ENCODE results near the gene MAPKAPK5. TPM values are rescaled to one million over a fixed set of nuclear protein-coding genes. Genes with fewer than 3 reads are reported as not detected.

The MAPKAPK5 gene
- total RNA-seq, 1 donor from 2014 or later = 70.8 TPM

GRCh38 chr12:111838353-111838752, 3.7 kb upstream of the MAPKAPK5 start:
- Histone ChIP-seq H3K4me1 (peaks cover 13% of the 10 kb centered on the region), H3K27ac (no peak overlapping the region), H3K4me2 (no peak overlapping the region), H3K9me3 (ENCODE audit: low read depth) (no peaks in the 10 kb centered on the region), H3F3A (ENCODE audit: low read depth) (peaks cover 18% of the 10 kb centered on the region), H3K79me2 (ENCODE audit: low read depth) (peaks cover 39% of the 10 kb centered on the region), H2AFZ (replicated peaks) (no peak overlapping the region), H3K27me3 (no peaks in the 10 kb centered on the region), H3K4me3 (no peak overlapping the region), H4K20me1 (ENCODE audit: low read depth) (peaks cover 2% of the 10 kb centered on the region), H3K36me3 (no peaks in the 10 kb centered on the region), H3K9ac (no peak overlapping the region)
- H3K27me3 Mint-ChIP-seq (ENCODE audit: insufficient read depth, low read depth) = peaks cover 9% of the 10 kb centered on the region
- TF ChIP-seq, protein P1, sequence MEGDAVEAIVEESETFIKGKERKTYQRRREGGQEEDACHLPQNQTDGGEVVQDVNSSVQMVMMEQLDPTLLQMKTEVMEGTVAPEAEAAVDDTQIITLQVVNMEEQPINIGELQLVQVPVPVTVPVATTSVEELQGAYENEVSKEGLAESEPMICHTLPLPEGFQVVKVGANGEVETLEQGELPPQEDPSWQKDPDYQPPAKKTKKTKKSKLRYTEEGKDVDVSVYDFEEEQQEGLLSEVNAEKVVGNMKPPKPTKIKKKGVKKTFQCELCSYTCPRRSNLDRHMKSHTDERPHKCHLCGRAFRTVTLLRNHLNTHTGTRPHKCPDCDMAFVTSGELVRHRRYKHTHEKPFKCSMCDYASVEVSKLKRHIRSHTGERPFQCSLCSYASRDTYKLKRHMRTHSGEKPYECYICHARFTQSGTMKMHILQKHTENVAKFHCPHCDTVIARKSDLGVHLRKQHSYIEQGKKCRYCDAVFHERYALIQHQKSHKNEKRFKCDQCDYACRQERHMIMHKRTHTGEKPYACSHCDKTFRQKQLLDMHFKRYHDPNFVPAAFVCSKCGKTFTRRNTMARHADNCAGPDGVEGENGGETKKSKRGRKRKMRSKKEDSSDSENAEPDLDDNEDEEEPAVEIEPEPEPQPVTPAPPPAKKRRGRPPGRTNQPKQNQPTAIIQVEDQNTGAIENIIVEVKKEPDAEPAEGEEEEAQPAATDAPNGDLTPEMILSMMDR (IDR thresholded peaks at IDR 0.05) = no peak
- TF ChIP-seq EZH2phosphoT487 (IDR thresholded peaks at IDR 0.05) (no peak), EZH2 (IDR thresholded peaks at IDR 0.05) (no peak)
- no peak overlapping the region for H3K27ac Mint-ChIP-seq
- H3K9me3 Mint-ChIP-seq = peaks cover 2% of the 10 kb centered on the region
- H3K4me1 Mint-ChIP-seq = peaks cover 24% of the 10 kb centered on the region
- no peak for DNase-seq (ENCODE audit: low spot score)
- H3K36me3 Mint-ChIP-seq = peaks cover 6% of the 10 kb centered on the region
- peak overlapping the region; percentile 5 for H3K4me3 Mint-ChIP-seq

DNA sequence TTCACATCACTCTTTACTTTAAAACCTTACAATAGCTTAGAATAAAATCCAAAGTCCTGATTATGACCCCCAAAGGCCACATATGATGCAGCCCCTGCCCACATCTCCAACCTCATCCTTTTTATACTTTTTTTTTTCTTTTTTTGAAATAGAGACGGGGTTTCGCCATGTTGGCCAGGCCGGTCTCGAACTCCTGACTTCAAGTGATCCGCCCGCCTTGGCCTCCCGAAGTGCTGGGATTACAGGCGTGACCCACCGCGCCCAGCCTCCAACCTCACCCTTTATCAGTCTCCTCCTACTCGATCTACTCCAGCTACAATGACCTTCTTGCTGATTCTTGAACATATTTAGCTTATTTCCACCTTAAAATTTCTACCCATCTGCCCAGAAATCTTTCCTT, 1.2 kb upstream of the MAPKAPK5 start:
- Mint-ChIP-seq H3K27ac (peak overlapping the region; percentile 100), H3K36me3 (peaks cover 11% of the 10 kb centered on the region), H3K9me3 (peaks cover 2% of the 10 kb centered on the region), H3K4me3 (peak overlapping the region; percentile 99), H3K4me1 (peaks cover 31% of the 10 kb centered on the region), H3K27me3 (ENCODE audit: insufficient read depth, low read depth) (peaks cover 7% of the 10 kb centered on the region)
- Histone ChIP-seq H4K20me1 (ENCODE audit: low read depth) (peaks cover 16% of the 10 kb centered on the region), H3K79me2 (ENCODE audit: low read depth) (peaks cover 64% of the 10 kb centered on the region), H3K36me3 (no peaks in the 10 kb centered on the region), H3F3A (ENCODE audit: low read depth) (peaks cover 18% of the 10 kb centered on the region), H3K4me3 (peak overlapping the region; percentile 99), H3K9ac (peak overlapping the region; percentile 99), H3K9me3 (ENCODE audit: low read depth) (no peaks in the 10 kb centered on the region), H3K4me2 (peak overlapping the region; percentile 93), H2AFZ (replicated peaks) (no peak overlapping the region), H3K27ac (no peak overlapping the region), H3K4me1 (peaks cover 20% of the 10 kb centered on the region), H3K27me3 (no peaks in the 10 kb centered on the region)
- no peak for DNase-seq (ENCODE audit: low spot score)
- TF ChIP-seq EZH2phosphoT487 (IDR thresholded peaks at IDR 0.05) (no peak), EZH2 (IDR thresholded peaks at IDR 0.05) (no peak)
- TF ChIP-seq, protein P1 (IDR thresholded peaks at IDR 0.05) = no peak

DNA sequence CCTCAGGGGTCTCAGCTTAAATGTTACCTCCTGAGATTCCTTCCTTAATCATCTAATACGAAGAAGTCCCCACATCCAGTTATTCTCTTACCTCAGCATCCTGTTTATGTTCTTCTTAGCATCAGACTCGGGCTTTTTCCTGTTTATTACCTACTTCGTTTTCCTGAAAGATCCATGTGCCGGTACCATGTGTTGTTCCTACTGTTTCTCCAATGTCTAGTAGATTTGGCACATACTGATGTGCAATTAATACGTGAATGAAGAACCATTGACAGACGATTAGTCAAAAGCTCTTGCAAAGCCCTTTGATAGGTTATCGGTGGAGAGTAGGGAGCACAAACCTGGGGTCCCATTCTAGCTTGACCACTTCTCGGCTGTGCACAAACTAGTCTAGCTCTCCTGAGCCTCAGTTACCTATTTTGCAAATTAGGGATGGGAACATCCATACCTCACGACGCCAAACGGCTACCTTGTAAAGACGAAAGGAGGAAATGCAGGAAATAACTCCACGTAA, 735 bp upstream of the MAPKAPK5 start:
- DNase-seq (ENCODE audit: low spot score) = no peak
- H3K79me2 ChIP-seq (ENCODE audit: low read depth) = peaks cover 69% of the 10 kb centered on the region

More for the DNA sequence above, 735 bp upstream of the MAPKAPK5 start:
- Mint-ChIP-seq H3K36me3 (peaks cover 15% of the 10 kb centered on the region), H3K4me1 (peaks cover 31% of the 10 kb centered on the region), H3K9me3 (no peaks in the 10 kb centered on the region), H3K27ac (peak overlapping the region; percentile 100), H3K4me3 (peak overlapping the region; percentile 99), H3K27me3 (ENCODE audit: insufficient read depth, low read depth) (peaks cover 7% of the 10 kb centered on the region)
- H3F3A ChIP-seq (ENCODE audit: low read depth) = peaks cover 18% of the 10 kb centered on the region
- no peak for TF ChIP-seq EZH2 (IDR thresholded peaks at IDR 0.05)
- TF ChIP-seq EZH2phosphoT487 (IDR thresholded peaks at IDR 0.05) = no peak
- TF ChIP-seq, protein P1 (IDR thresholded peaks at IDR 0.05) = no peak
- H3K9me3 ChIP-seq (ENCODE audit: low read depth) = no peaks in the 10 kb centered on the region
- no peaks in the 10 kb centered on the region for H3K36me3 ChIP-seq
- no peaks in the 10 kb centered on the region for H3K27me3 ChIP-seq
- H3K27ac ChIP-seq = peak overlapping the region; percentile 99
- H3K4me2 ChIP-seq = peak overlapping the region; percentile 93
- H3K9ac ChIP-seq = peak overlapping the region; percentile 99
- H3K4me3 ChIP-seq = peak overlapping the region; percentile 99
- peaks cover 20% of the 10 kb centered on the region for H3K4me1 ChIP-seq
- H2AFZ ChIP-seq (replicated peaks) = peak overlapping the region; percentile 98
- peaks cover 16% of the 10 kb centered on the region for H4K20me1 ChIP-seq (ENCODE audit: low read depth)

Measured in neural progenitor cell (in vitro differentiated cells).